Activated CD8-positive, alpha-beta memory T cell treated with anti-CD3 and anti-CD28 coated beads for 24 hours (primary cell): ENCODE results near the gene BCL2A1.

ENCODE experiments used
- DNase-seq: peaks from one replicate; pipeline ENCODE4 v3.0.0-alpha.2; 2020

Gene BCL2A1

GRCh38 chr15:79970624-79971434 lies at the start of gene BCL2A1:
TSS of gene BCL2A1 (minus strand) at chr15:79971196. CDS start at chr15:79971119, 77 bp downstream.
- peak; percentile 78 for DNase-seq

- peak; percentile 19 for DNase-seq
These were observed 49.7 kb upstream of the BCL2A1 start for GRCh38 chr15:80020731-80021130.

- peak; percentile 28 for DNase-seq
These were observed 49.2 kb upstream of the BCL2A1 start for GRCh38 chr15:80020149-80020548.

- DNase-seq: no peak
These were observed 48.3 kb upstream of the BCL2A1 start for GRCh38 chr15:80019168-80019745.

- DNase-seq: peak; percentile 37
These were observed 46.1 kb upstream of the BCL2A1 start for GRCh38 chr15:80017139-80017538.

- peak; percentile 21 for DNase-seq
These were observed 45.5 kb upstream of the BCL2A1 start for GRCh38 chr15:80016506-80016905.

GRCh38 chr15:80015156-80015555 lies 44.2 kb upstream of the BCL2A1 start:
- DNase-seq: peak; percentile 7

- peak; percentile 17 for DNase-seq
These were observed 43.2 kb upstream of the BCL2A1 start for GRCh38 chr15:80014186-80014585.

- DNase-seq: no peak
These were observed 41.2 kb upstream of the BCL2A1 start for GRCh38 chr15:80012060-80012726.

- DNase-seq: no peak
These were observed 40.6 kb upstream of the BCL2A1 start for GRCh38 chr15:80011596-80011995.

GRCh38 chr15:80011041-80011523 lies 40.1 kb upstream of the BCL2A1 start:
- peak; percentile 45 for DNase-seq

GRCh38 chr15:80010131-80010673 lies 39.2 kb upstream of the BCL2A1 start:
- DNase-seq: peak; percentile 17

- DNase-seq: peak; percentile 11
These were observed 36.5 kb upstream of the BCL2A1 start for GRCh38 chr15:80007532-80007931.

- no peak for DNase-seq
These were observed 36.0 kb upstream of the BCL2A1 start for GRCh38 chr15:80006946-80007345.

- DNase-seq: peak; percentile 47
These were observed 33.0 kb upstream of the BCL2A1 start for GRCh38 chr15:80003934-80004472.

GRCh38 chr15:80003171-80003570 lies 32.2 kb upstream of the BCL2A1 start:
- DNase-seq: peak; percentile 21

- DNase-seq: no peak
These were observed 31.3 kb upstream of the BCL2A1 start for GRCh38 chr15:80002267-80002666.

GRCh38 chr15:79994615-79995014 lies 23.6 kb upstream of the BCL2A1 start:
- DNase-seq: no peak

- no peak for DNase-seq
These were observed 20.8 kb upstream of the BCL2A1 start for GRCh38 chr15:79991826-79992225.

- peak; percentile 49 for DNase-seq
These were observed 20.0 kb upstream of the BCL2A1 start for GRCh38 chr15:79990997-79991334.

GRCh38 chr15:79990280-79990996 lies 19.4 kb upstream of the BCL2A1 start:
- DNase-seq: peak; percentile 50

GRCh38 chr15:79989682-79990081 lies 18.7 kb upstream of the BCL2A1 start:
- DNase-seq: peak; percentile 37

GRCh38 chr15:79989183-79989582 lies 18.2 kb upstream of the BCL2A1 start:
- DNase-seq: peak; percentile 47
